Cardiac fibroblast (primary cell): Measurements from ENCODE around the gene KCNK1.

Experiments
- DNase-seq, 2 donors: peaks; one replicate each; pipeline versions ENCODE4 v3.0.0 to v3.0.0-alpha.2; 2010; ENCODE audit warnings: low read depth in 2 of 2
- H3K4me3 ChIP-seq, 2 donors: replicated peaks in 1 of 2; 1 replicate in 1 of 2; 2 replicates in 1 of 2; pipeline ENCODE4 v1.5.1; 2011; ENCODE audit warnings: low read depth in 2 of 2, low read length in 2 of 2, mild to moderate bottlenecking in 2 of 2, moderate library complexity in 1 of 2
- CTCF ChIP-seq: IDR thresholded peaks from one replicate; pipeline ENCODE4 v1.5.1; 2011; ENCODE audit warnings: low read depth, mild to moderate bottlenecking, low read length, inconsistent platforms

KCNK1 gene

GRCh38 chr1:233689017-233689747 lies 75.3 kb downstream of the KCNK1 start:
- no peak overlapping the region for H3K4me3 ChIP-seq
- TF ChIP-seq CTCF: no peak
- DNase-seq: no peak

- TF ChIP-seq CTCF: no peak
- H3K4me3 ChIP-seq: no peak overlapping the region
- no peak for DNase-seq
Observed at GRCh38 chr1:233689748-233690254, 75.9 kb downstream of the KCNK1 start.

- TF ChIP-seq CTCF: no peak
- DNase-seq: no peak
- H3K4me3 ChIP-seq: no peak overlapping the region
Observed at GRCh38 chr1:233695901-233696300, 82.0 kb downstream of the KCNK1 start.

GRCh38 chr1:233700338-233700737 lies 86.4 kb downstream of the KCNK1 start:
- DNase-seq: no peak
- TF ChIP-seq CTCF: no peak
- no peak overlapping the region for H3K4me3 ChIP-seq

- no peak for TF ChIP-seq CTCF
- DNase-seq: peak; percentile 1 to 17
- H3K4me3 ChIP-seq: no peak overlapping the region
Observed at GRCh38 chr1:233704170-233704897, 90.4 kb downstream of the KCNK1 start.

- H3K4me3 ChIP-seq: no peak overlapping the region
- no peak for TF ChIP-seq CTCF
- DNase-seq: no peak
Observed at GRCh38 chr1:233704898-233705723, 91.2 kb downstream of the KCNK1 start.
